CD4-positive, alpha-beta T cell treated with Interleukin-6 at 100 ng/mL for 8 hours (primary cell): ENCODE measurements around the gene LRRK2.
"Not testable (repeated sequence)": the region's sequence is repeated elsewhere in the genome, so short reads cannot be mapped to it uniquely, and the experiment has no call there.

Experiments used
- DNase-seq: peaks from one replicate; pipeline ENCODE4 v3.0.0-alpha.2; 2020; ENCODE audit warnings: mixed read lengths, low spot score

LRRK2 gene

GRCh38 chr12:40315375-40315774 is 90.6 kb downstream of the LRRK2 start:
- no peak for DNase-seq

- no peak for DNase-seq
Observed at GRCh38 chr12:40324261-40324660, 99.5 kb downstream of the LRRK2 start.

GRCh38 chr12:40325349-40325960 is 100.7 kb downstream of the LRRK2 start:
- no peak for DNase-seq

- DNase-seq, result no peak
Observed at GRCh38 chr12:40327535-40327934, 102.7 kb downstream of the LRRK2 start.

GRCh38 chr12:40330180-40330579 is 105.4 kb downstream of the LRRK2 start:
- DNase-seq, result no peak

GRCh38 chr12:40331886-40332285 is 107.1 kb downstream of the LRRK2 start:
- DNase-seq, result no peak

GRCh38 chr12:40335991-40336390 is 111.2 kb downstream of the LRRK2 start:
- no peak for DNase-seq

- DNase-seq, result no peak
Observed at GRCh38 chr12:40336573-40337199, 111.9 kb downstream of the LRRK2 start.

GRCh38 chr12:40338071-40338470 is 113.3 kb downstream of the LRRK2 start:
- DNase-seq, result no peak

- DNase-seq, result no peak
Observed at GRCh38 chr12:40338621-40339020, 113.8 kb downstream of the LRRK2 start.

- DNase-seq, result no peak
Observed at GRCh38 chr12:40342010-40342409, 117.2 kb downstream of the LRRK2 start.

- no peak for DNase-seq
Observed at GRCh38 chr12:40343124-40343523, 118.3 kb downstream of the LRRK2 start.

GRCh38 chr12:40344312-40344711 is 119.5 kb downstream of the LRRK2 start:
- DNase-seq, result no peak

GRCh38 chr12:40351976-40352375 is 127.2 kb downstream of the LRRK2 start:
- no peak for DNase-seq

GRCh38 chr12:40375076-40375475 is 150.3 kb downstream of the LRRK2 start:
- DNase-seq, result no peak

GRCh38 chr12:40376533-40377267 is 151.9 kb downstream of the LRRK2 start:
- DNase-seq, result no peak

- DNase-seq, result no peak
Observed at GRCh38 chr12:40378691-40379090, 153.9 kb downstream of the LRRK2 start.

- no peak for DNase-seq
Observed at GRCh38 chr12:40382217-40382616, 157.4 kb downstream of the LRRK2 start.

GRCh38 chr12:40387279-40387678 is 162.5 kb downstream of the LRRK2 start:
- not testable (repeated sequence) for DNase-seq

- no peak for DNase-seq
Observed at GRCh38 chr12:40390980-40391379, 166.2 kb downstream of the LRRK2 start.

GRCh38 chr12:40393026-40393425 is 168.2 kb downstream of the LRRK2 start:
- DNase-seq, result no peak

GRCh38 chr12:40399656-40400055 is 174.9 kb downstream of the LRRK2 start:
- DNase-seq, result no peak

GRCh38 chr12:40405419-40405818 is 180.6 kb downstream of the LRRK2 start:
- DNase-seq, result no peak
